ENCODE measurements around the gene SNX27.
"Not testable (repeated sequence)": the region's sequence is repeated elsewhere in the genome, so short reads cannot be mapped to it uniquely, and the experiment has no call there.

The SNX27 gene

GRCh38 chr1:151680391-151680790 lies 68.5 kb downstream of the SNX27 start:
- H3K27me3 ChIP-seq (ENCODE audit: control insufficient read depth, insufficient read depth, low read length) = no peaks in the 10 kb centered on the region
- H3K9ac ChIP-seq (ENCODE audit: low read depth, low read length) = no peak overlapping the region
- no peaks in the 10 kb centered on the region for H3K9me3 ChIP-seq (ENCODE audit: control insufficient read depth, insufficient read depth, low read length)
- H3K36me3 ChIP-seq (ENCODE audit: control insufficient read depth, insufficient read depth, low read length) = peaks cover 27% of the 10 kb centered on the region
- H3K4me3 ChIP-seq (ENCODE audit: low read depth, low read length) = no peak overlapping the region
- no peaks in the 10 kb centered on the region for H3K4me1 ChIP-seq (ENCODE audit: control insufficient read depth, insufficient read depth, low read length)
- no peak overlapping the region for H3K27ac ChIP-seq (ENCODE audit: low read depth, low read length)

GRCh38 chr1:151680826-151681225 lies 69.0 kb downstream of the SNX27 start:
- Histone ChIP-seq H3K27me3 (ENCODE audit: control insufficient read depth, insufficient read depth, low read length) (no peaks in the 10 kb centered on the region), H3K9me3 (ENCODE audit: control insufficient read depth, insufficient read depth, low read length) (no peaks in the 10 kb centered on the region), H3K9ac (ENCODE audit: low read depth, low read length) (no peak overlapping the region), H3K27ac (ENCODE audit: low read depth, low read length) (no peak overlapping the region), H3K36me3 (ENCODE audit: control insufficient read depth, insufficient read depth, low read length) (peaks cover 31% of the 10 kb centered on the region), H3K4me3 (ENCODE audit: low read depth, low read length) (no peak overlapping the region), H3K4me1 (ENCODE audit: control insufficient read depth, insufficient read depth, low read length) (no peaks in the 10 kb centered on the region)

GRCh38 chr1:151681923-151682322 lies 70.1 kb downstream of the SNX27 start:
- no peak overlapping the region for H3K4me3 ChIP-seq (ENCODE audit: low read depth, low read length)
- no peaks in the 10 kb centered on the region for H3K27me3 ChIP-seq (ENCODE audit: control insufficient read depth, insufficient read depth, low read length)
- no peaks in the 10 kb centered on the region for H3K9me3 ChIP-seq (ENCODE audit: control insufficient read depth, insufficient read depth, low read length)
- no peak overlapping the region for H3K9ac ChIP-seq (ENCODE audit: low read depth, low read length)
- no peak overlapping the region for H3K27ac ChIP-seq (ENCODE audit: low read depth, low read length)
- no peaks in the 10 kb centered on the region for H3K4me1 ChIP-seq (ENCODE audit: control insufficient read depth, insufficient read depth, low read length)
- H3K36me3 ChIP-seq (ENCODE audit: control insufficient read depth, insufficient read depth, low read length) = peaks cover 42% of the 10 kb centered on the region

GRCh38 chr1:151682901-151683300 lies 71.1 kb downstream of the SNX27 start:
- H3K9me3 ChIP-seq (ENCODE audit: control insufficient read depth, insufficient read depth, low read length); H3K9ac ChIP-seq (ENCODE audit: low read depth, low read length); H3K27me3 ChIP-seq (ENCODE audit: control insufficient read depth, insufficient read depth, low read length); H3K4me1 ChIP-seq (ENCODE audit: control insufficient read depth, insufficient read depth, low read length); H3K27ac ChIP-seq (ENCODE audit: low read depth, low read length); H3K4me3 ChIP-seq (ENCODE audit: low read depth, low read length): not testable (repeated sequence)
- H3K36me3 ChIP-seq (ENCODE audit: control insufficient read depth, insufficient read depth, low read length) = peaks cover 44% of the 10 kb centered on the region

- H3K27ac ChIP-seq (ENCODE audit: low read depth, low read length) = no peak overlapping the region
- no peaks in the 10 kb centered on the region for H3K9me3 ChIP-seq (ENCODE audit: control insufficient read depth, insufficient read depth, low read length)
- no peaks in the 10 kb centered on the region for H3K27me3 ChIP-seq (ENCODE audit: control insufficient read depth, insufficient read depth, low read length)
- no peak overlapping the region for H3K4me3 ChIP-seq (ENCODE audit: low read depth, low read length)
- H3K36me3 ChIP-seq (ENCODE audit: control insufficient read depth, insufficient read depth, low read length) = peaks cover 39% of the 10 kb centered on the region
- H3K4me1 ChIP-seq (ENCODE audit: control insufficient read depth, insufficient read depth, low read length) = no peaks in the 10 kb centered on the region
- no peak overlapping the region for H3K9ac ChIP-seq (ENCODE audit: low read depth, low read length)
Observed at GRCh38 chr1:151684128-151684527, 72.3 kb downstream of the SNX27 start.

- H3K4me3 ChIP-seq (ENCODE audit: low read depth, low read length) = no peak overlapping the region
- H3K36me3 ChIP-seq (ENCODE audit: control insufficient read depth, insufficient read depth, low read length) = peaks cover 34% of the 10 kb centered on the region
- no peaks in the 10 kb centered on the region for H3K9me3 ChIP-seq (ENCODE audit: control insufficient read depth, insufficient read depth, low read length)
- H3K27ac ChIP-seq (ENCODE audit: low read depth, low read length) = no peak overlapping the region
- no peaks in the 10 kb centered on the region for H3K27me3 ChIP-seq (ENCODE audit: control insufficient read depth, insufficient read depth, low read length)
- no peaks in the 10 kb centered on the region for H3K4me1 ChIP-seq (ENCODE audit: control insufficient read depth, insufficient read depth, low read length)
- H3K9ac ChIP-seq (ENCODE audit: low read depth, low read length) = no peak overlapping the region
Observed at GRCh38 chr1:151686561-151686960, 74.7 kb downstream of the SNX27 start.

DNA sequence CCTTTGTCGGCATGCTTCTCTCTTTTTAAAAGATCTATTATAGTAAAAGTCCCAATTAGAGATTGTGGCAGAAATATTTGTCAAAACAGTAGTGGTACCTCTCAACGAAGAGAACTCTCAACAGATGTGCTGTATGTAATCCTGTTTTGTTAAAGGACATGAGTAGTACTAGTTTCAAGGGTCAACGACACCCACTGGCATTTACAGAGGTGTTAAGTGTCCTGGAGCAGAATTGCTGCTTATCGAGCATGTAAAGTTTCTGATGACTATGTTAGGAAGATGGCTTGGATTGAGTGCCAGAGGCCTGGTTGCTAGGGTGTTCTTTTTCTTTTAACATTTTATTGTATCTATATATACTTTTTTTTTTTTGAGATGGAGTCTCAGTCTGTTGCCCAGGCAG lies 77.6 kb downstream of the SNX27 start:
- H3K9ac ChIP-seq (ENCODE audit: low read depth, low read length) = no peak overlapping the region
- peaks cover 46% of the 10 kb centered on the region for H3K36me3 ChIP-seq (ENCODE audit: control insufficient read depth, insufficient read depth, low read length)
- no peaks in the 10 kb centered on the region for H3K9me3 ChIP-seq (ENCODE audit: control insufficient read depth, insufficient read depth, low read length)
- no peak overlapping the region for H3K4me3 ChIP-seq (ENCODE audit: low read depth, low read length)
- no peaks in the 10 kb centered on the region for H3K4me1 ChIP-seq (ENCODE audit: control insufficient read depth, insufficient read depth, low read length)
- no peak overlapping the region for H3K27ac ChIP-seq (ENCODE audit: low read depth, low read length)
- H3K27me3 ChIP-seq (ENCODE audit: control insufficient read depth, insufficient read depth, low read length) = no peaks in the 10 kb centered on the region

DNA sequence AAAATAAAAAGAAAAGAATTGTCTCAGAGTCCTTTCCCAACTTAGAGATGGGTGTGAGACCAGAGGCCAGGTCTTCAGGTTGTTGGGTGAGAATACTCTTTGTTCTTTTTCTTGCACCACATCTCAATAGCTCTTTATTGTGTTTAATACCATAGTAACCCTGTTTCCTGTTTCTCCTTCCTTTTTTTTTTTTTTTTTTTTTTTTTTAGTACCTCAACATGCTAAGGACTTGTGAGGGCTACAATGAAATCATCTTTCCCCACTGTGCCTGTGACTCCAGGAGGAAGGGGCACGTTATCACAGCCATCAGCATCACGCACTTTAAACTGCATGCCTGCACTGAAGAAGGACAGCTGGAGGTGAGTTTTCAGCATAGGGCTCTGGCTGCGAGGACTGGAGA lies 80.4 kb downstream of the SNX27 start:
- H3K36me3 ChIP-seq (ENCODE audit: control insufficient read depth, insufficient read depth, low read length) = peaks cover 38% of the 10 kb centered on the region
- no peaks in the 10 kb centered on the region for H3K9me3 ChIP-seq (ENCODE audit: control insufficient read depth, insufficient read depth, low read length)
- no peaks in the 10 kb centered on the region for H3K4me1 ChIP-seq (ENCODE audit: control insufficient read depth, insufficient read depth, low read length)
- H3K27ac ChIP-seq (ENCODE audit: low read depth, low read length) = no peak overlapping the region
- no peak overlapping the region for H3K4me3 ChIP-seq (ENCODE audit: low read depth, low read length)
- H3K9ac ChIP-seq (ENCODE audit: low read depth, low read length) = no peak overlapping the region
- H3K27me3 ChIP-seq (ENCODE audit: control insufficient read depth, insufficient read depth, low read length) = no peaks in the 10 kb centered on the region

DNA sequence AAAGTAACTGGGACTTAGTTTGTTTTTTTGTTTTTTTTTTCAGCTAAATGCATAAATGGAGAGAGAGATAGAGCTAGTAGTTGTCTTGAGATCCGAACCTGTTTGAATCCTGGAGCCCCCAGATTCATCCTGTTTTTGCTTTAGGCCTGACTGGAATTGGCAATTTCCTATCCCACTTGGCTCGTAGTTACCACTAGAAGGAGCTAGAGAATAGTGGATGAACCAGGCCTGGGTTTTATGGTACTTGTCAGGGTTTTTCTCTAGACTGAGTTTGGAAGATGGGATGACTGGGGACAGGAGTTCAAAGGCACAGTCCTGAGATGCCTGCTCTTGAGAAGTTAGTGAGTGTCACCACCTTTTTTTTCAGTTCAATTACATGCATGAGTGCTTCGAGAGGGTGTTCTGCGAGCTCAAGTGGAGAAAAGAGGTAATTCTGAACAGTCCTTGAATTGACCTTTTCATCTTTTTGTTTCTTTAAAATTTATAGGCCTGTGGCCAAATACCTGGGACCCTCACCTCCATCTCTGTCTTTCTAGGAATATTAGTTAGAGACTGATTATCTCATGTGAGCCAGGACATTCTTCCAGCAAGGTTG lies 81.3 kb downstream of the SNX27 start:
- H3K27ac ChIP-seq (ENCODE audit: low read depth, low read length) = no peak overlapping the region
- no peak overlapping the region for H3K4me3 ChIP-seq (ENCODE audit: low read depth, low read length)
- H3K4me1 ChIP-seq (ENCODE audit: control insufficient read depth, insufficient read depth, low read length) = no peaks in the 10 kb centered on the region
- peaks cover 43% of the 10 kb centered on the region for H3K36me3 ChIP-seq (ENCODE audit: control insufficient read depth, insufficient read depth, low read length)
- no peaks in the 10 kb centered on the region for H3K9me3 ChIP-seq (ENCODE audit: control insufficient read depth, insufficient read depth, low read length)
- H3K9ac ChIP-seq (ENCODE audit: low read depth, low read length) = no peak overlapping the region
- no peaks in the 10 kb centered on the region for H3K27me3 ChIP-seq (ENCODE audit: control insufficient read depth, insufficient read depth, low read length)

DNA sequence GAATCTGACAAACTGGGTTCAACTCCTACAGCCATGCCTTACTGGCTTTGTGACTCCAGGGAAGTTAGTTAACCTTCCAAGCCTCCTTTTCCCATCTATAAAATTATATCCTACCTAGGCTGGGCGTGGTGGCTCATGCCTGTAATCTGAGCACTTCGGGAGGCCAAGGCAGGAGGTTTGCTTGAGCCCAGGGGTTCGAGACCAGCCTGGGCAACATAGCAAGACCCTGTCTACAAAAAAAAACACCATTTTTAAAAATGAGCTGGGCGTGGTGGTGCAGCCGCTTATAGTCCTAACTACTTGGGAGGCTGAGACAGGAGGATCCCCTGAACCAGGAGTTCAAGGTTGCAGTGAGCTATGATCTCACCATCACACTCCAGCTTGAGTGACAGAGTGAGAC lies 89.7 kb downstream of the SNX27 start:
- no peak overlapping the region for H3K9ac ChIP-seq (ENCODE audit: low read depth, low read length)
- no peaks in the 10 kb centered on the region for H3K9me3 ChIP-seq (ENCODE audit: control insufficient read depth, insufficient read depth, low read length)
- H3K36me3 ChIP-seq (ENCODE audit: control insufficient read depth, insufficient read depth, low read length) = peaks cover 38% of the 10 kb centered on the region
- no peak overlapping the region for H3K4me3 ChIP-seq (ENCODE audit: low read depth, low read length)
- no peak overlapping the region for H3K27ac ChIP-seq (ENCODE audit: low read depth, low read length)
- H3K4me1 ChIP-seq (ENCODE audit: control insufficient read depth, insufficient read depth, low read length) = no peaks in the 10 kb centered on the region
- H3K27me3 ChIP-seq (ENCODE audit: control insufficient read depth, insufficient read depth, low read length) = no peaks in the 10 kb centered on the region

DNA sequence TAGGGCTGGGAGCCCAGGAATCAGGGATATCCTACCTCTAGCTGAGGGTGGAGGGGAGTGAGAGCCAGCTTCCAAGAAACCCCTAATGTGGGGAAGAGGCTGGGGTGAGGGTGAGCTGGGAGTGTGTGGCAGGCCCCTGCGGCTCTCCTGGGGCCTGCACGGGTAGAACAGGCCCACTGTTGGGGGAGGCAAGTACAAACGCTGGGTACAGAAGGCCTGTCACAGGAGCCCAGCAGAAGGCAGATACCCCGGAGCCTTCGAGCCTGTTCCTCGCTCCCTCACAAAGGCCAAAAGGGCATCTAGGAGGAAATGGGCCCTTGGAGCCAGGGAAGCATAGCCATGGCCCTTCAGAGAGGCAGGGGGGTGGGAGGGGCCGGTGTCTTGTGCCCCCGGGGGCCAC lies 91.1 kb downstream of the SNX27 start:
- H3K27ac ChIP-seq (ENCODE audit: low read depth, low read length) = no peak overlapping the region
- H3K4me1 ChIP-seq (ENCODE audit: control insufficient read depth, insufficient read depth, low read length) = no peaks in the 10 kb centered on the region

GRCh38 chr1:151703813-151704212 lies 92.0 kb downstream of the SNX27 start:
- Histone ChIP-seq H3K4me1 (ENCODE audit: control insufficient read depth, insufficient read depth, low read length) (no peaks in the 10 kb centered on the region), H3K27me3 (ENCODE audit: control insufficient read depth, insufficient read depth, low read length) (no peaks in the 10 kb centered on the region), H3K4me3 (ENCODE audit: low read depth, low read length) (no peak overlapping the region), H3K9me3 (ENCODE audit: control insufficient read depth, insufficient read depth, low read length) (no peaks in the 10 kb centered on the region), H3K27ac (ENCODE audit: low read depth, low read length) (no peak overlapping the region), H3K9ac (ENCODE audit: low read depth, low read length) (no peak overlapping the region), H3K36me3 (ENCODE audit: control insufficient read depth, insufficient read depth, low read length) (peaks cover 27% of the 10 kb centered on the region)

More for the DNA sequence above, 91.1 kb downstream of the SNX27 start:
- H3K9me3 ChIP-seq (ENCODE audit: control insufficient read depth, insufficient read depth, low read length) = no peaks in the 10 kb centered on the region
- no peak overlapping the region for H3K9ac ChIP-seq (ENCODE audit: low read depth, low read length)
- H3K36me3 ChIP-seq (ENCODE audit: control insufficient read depth, insufficient read depth, low read length) = peaks cover 35% of the 10 kb centered on the region
- no peak overlapping the region for H3K4me3 ChIP-seq (ENCODE audit: low read depth, low read length)
- no peaks in the 10 kb centered on the region for H3K27me3 ChIP-seq (ENCODE audit: control insufficient read depth, insufficient read depth, low read length)

All from HUES48 (cell line).